HEK293 (cell line): ENCODE data around the gene KIAA1671.
A peak's percentile ranks its signal among the peaks of the same experiment; 100 is the strongest.

Source experiments
- CTCF ChIA-PET: fragments of 350-600 bp; formaldehyde crosslinking; extraction: SDS; loops from one replicate; lab custom pipeline; 2021; ENCODE audit warnings: antibody characterized with exemption; lab: Yijun Ruan, JAX
- POLR2A ChIA-PET: fragments of 300-600 bp; formaldehyde crosslinking; extraction: SDS; loops from one replicate; lab custom pipeline; 2020; ENCODE audit warnings: antibody characterized with exemption, inconsistent platforms; lab: Yijun Ruan, JAX
- H3K27ac ChIP-seq: fragments of 200-500 bp; sonication (Bioruptor generic); 2 replicates; pipeline ENCODE4 v1.5.1; 2014; ENCODE audit warnings: low read depth, low read length, control low read depth, inconsistent platforms; ENCODE audit errors: extremely low read depth
- H3K36me3 ChIP-seq, 2 experiments: fragments of 200-500 bp in 1 of 2; sonication (Bioruptor generic) in 1 of 2; 1 replicate in 1 of 2; 2 replicates in 1 of 2; pipeline ENCODE4 v1.5.1; 2014 to 2017; ENCODE audit warnings: inconsistent platforms in 2 of 2, low read length in 2 of 2; ENCODE audit not compliant: control insufficient read depth in 2 of 2, insufficient read depth in 1 of 2
- H3K4me1 ChIP-seq: fragments of 200-500 bp; sonication (Bioruptor generic); 2 replicates; pipeline ENCODE4 v1.5.1; 2014; ENCODE audit warnings: mild to moderate bottlenecking, low read length, inconsistent platforms; ENCODE audit not compliant: control insufficient read depth, insufficient read depth
- H3K4me3 ChIP-seq: 2 replicates; pipeline ENCODE4 v1.5.1; 2011; ENCODE audit warnings: low read depth, mild to moderate bottlenecking, control low read depth, low read length, moderate library complexity
- H3K9me3 ChIP-seq: fragments of 200-500 bp; sonication (Bioruptor generic); 2 replicates; pipeline ENCODE4 v1.5.1; 2014; ENCODE audit warnings: low read depth, low read length, inconsistent platforms; ENCODE audit not compliant: control insufficient read depth, insufficient read depth
- KLF9 ChIP-seq: fragments of 450-650 bp; formaldehyde crosslinking; IDR thresholded peaks from 2 replicates; pipeline ENCODE4 v1.5.1; 2016; ENCODE audit warnings: missing biosample characterization, missing genetic modification characterization, low read depth
- OSR2 ChIP-seq: fragments of 450-650 bp; formaldehyde crosslinking; IDR thresholded peaks from 2 replicates; pipeline ENCODE4 v1.5.1; 2016; ENCODE audit warnings: missing biosample characterization, missing genetic modification characterization
- SCRT1 ChIP-seq: fragments of 450-650 bp; formaldehyde crosslinking; IDR thresholded peaks from 2 replicates; pipeline ENCODE4 v1.5.1; 2016; ENCODE audit warnings: missing biosample characterization, missing genetic modification characterization, borderline replicate concordance
- SCRT2 ChIP-seq: fragments of 450-650 bp; formaldehyde crosslinking; IDR thresholded peaks from 2 replicates; pipeline ENCODE4 v1.5.1; 2016; ENCODE audit warnings: missing biosample characterization, missing genetic modification characterization
- ZBTB48 ChIP-seq: fragments of 450-650 bp; formaldehyde crosslinking; IDR thresholded peaks from 2 replicates; pipeline ENCODE4 v1.5.1; 2016; ENCODE audit warnings: missing biosample characterization, missing genetic modification characterization
- ZFP69B ChIP-seq: fragments of 450-650 bp; formaldehyde crosslinking; IDR thresholded peaks from 2 replicates; pipeline ENCODE4 v1.5.1; 2016; ENCODE audit warnings: missing biosample characterization, missing genetic modification characterization
- ZNF10 ChIP-seq: fragments of 450-650 bp; formaldehyde crosslinking; IDR thresholded peaks from 2 replicates; pipeline ENCODE4 v1.5.1; 2017; ENCODE audit warnings: missing biosample characterization, missing genetic modification characterization
- ZNF366 ChIP-seq: fragments of 450-650 bp; formaldehyde crosslinking; conservative IDR thresholded peaks from 2 replicates; pipeline ENCODE4 v1.5.1; 2016; ENCODE audit warnings: missing biosample characterization, missing genetic modification characterization
- ZNF488 ChIP-seq: fragments of 450-650 bp; formaldehyde crosslinking; IDR thresholded peaks from 2 replicates; pipeline ENCODE4 v1.5.1; 2016; ENCODE audit warnings: missing biosample characterization, missing genetic modification characterization
- ZNF501 ChIP-seq: fragments of 450-650 bp; formaldehyde crosslinking; IDR thresholded peaks from 2 replicates; pipeline ENCODE4 v1.5.1; 2016; ENCODE audit warnings: missing biosample characterization, missing genetic modification characterization
- ZNF510 ChIP-seq: fragments of 450-650 bp; formaldehyde crosslinking; IDR thresholded peaks from 2 replicates; pipeline ENCODE4 v1.5.1; 2018; ENCODE audit warnings: mild to moderate bottlenecking, missing genetic modification characterization, missing biosample characterization; ENCODE audit not compliant: insufficient replicate concordance
- ZNF549 ChIP-seq: fragments of 450-650 bp; IDR thresholded peaks from 2 replicates; pipeline ENCODE4 v1.5.1; 2018; ENCODE audit warnings: missing biosample characterization, missing genetic modification characterization, mild to moderate bottlenecking, inconsistent platforms, moderate library complexity
- ZNF623 ChIP-seq: fragments of 450-650 bp; formaldehyde crosslinking; IDR thresholded peaks from 2 replicates; pipeline ENCODE4 v1.5.1; 2016; ENCODE audit warnings: missing biosample characterization, missing genetic modification characterization
- ZNF639 ChIP-seq: fragments of 450-650 bp; formaldehyde crosslinking; IDR thresholded peaks from 2 replicates; pipeline ENCODE4 v1.5.1; 2016; ENCODE audit warnings: missing biosample characterization, missing genetic modification characterization
- ZNF704 ChIP-seq: fragments of 450-650 bp; formaldehyde crosslinking; IDR thresholded peaks from 2 replicates; pipeline ENCODE4 v1.5.1; 2016; ENCODE audit warnings: missing biosample characterization, missing genetic modification characterization
- ZNF768 ChIP-seq: fragments of 450-650 bp; formaldehyde crosslinking; IDR thresholded peaks from 2 replicates; pipeline ENCODE4 v1.5.1; 2018; ENCODE audit warnings: missing biosample characterization, mild to moderate bottlenecking, missing genetic modification characterization
- ZNF830 ChIP-seq: fragments of 450-650 bp; IDR thresholded peaks from 2 replicates; pipeline ENCODE4 v1.5.0; 2018; ENCODE audit warnings: missing biosample characterization, missing genetic modification characterization, low read depth, mild to moderate bottlenecking, moderate library complexity
- ZSCAN16 ChIP-seq: fragments of 450-650 bp; formaldehyde crosslinking; IDR thresholded peaks from 2 replicates; pipeline ENCODE4 v1.5.1; 2016; ENCODE audit warnings: missing biosample characterization, missing genetic modification characterization
- ZSCAN18 ChIP-seq: fragments of 450-650 bp; formaldehyde crosslinking; IDR thresholded peaks from 2 replicates; pipeline ENCODE4 v1.5.1; 2016; ENCODE audit warnings: missing biosample characterization, missing genetic modification characterization

KIAA1671 gene

GRCh38 chr22:25021976-25022711 is 69.6 kb downstream of the KIAA1671 start:
- ChIA-PET CTCF (interaction anchor here (1.2 to 2.1 kb wide), 2 partner anchors 27 to 84 kb away, joined by 6 to 8 read pairs; no protein-coding TSS in a partner anchor), POLR2A (interaction anchor here (1.2 kb wide), 1 partner anchor 69 kb away, joined by 4 read pairs; no protein-coding TSS in a partner anchor)
- H3K27ac ChIP-seq, result no peak overlapping the region
- peaks cover 2% of the 10 kb centered on the region for H3K4me1 ChIP-seq
- no peaks in the 10 kb centered on the region for H3K9me3 ChIP-seq
- peak; percentile 91 for TF ChIP-seq SCRT2
- TF ChIP-seq ZNF488 (tag by site-specific recombination), result no peak
- peak; percentile 78 for TF ChIP-seq SCRT1 (tag by site-specific recombination)
- TF ChIP-seq KLF9 (tag by site-specific recombination), result no peak
- TF ChIP-seq ZNF639, result no peak
- TF ChIP-seq ZFP69B (tag by site-specific recombination), result no peak
- no peak for TF ChIP-seq ZBTB48 (tag by site-specific recombination)
- no peak for TF ChIP-seq ZNF10 (tag by site-specific recombination)
- H3K4me3 ChIP-seq, result no peak overlapping the region
- no peaks in the 10 kb centered on the region for H3K36me3 ChIP-seq

- ChIA-PET POLR2A (no interaction called here), CTCF (no interaction called here)
- Histone ChIP-seq H3K4me1 (peaks cover 2% of the 10 kb centered on the region), H3K4me3 (no peak overlapping the region), H3K9me3 (no peaks in the 10 kb centered on the region), H3K27ac (no peak overlapping the region), H3K36me3 (peaks cover 0 to 2% of the 10 kb centered on the region in 2 experiments; a peak in 1 of 3 replicates)
- no peak for TF ChIP-seq ZNF768 (tag by site-specific recombination)
- TF ChIP-seq ZNF366 (tag by site-specific recombination), result no peak
- TF ChIP-seq ZNF501 (tag by site-specific recombination), result no peak
- no peak for TF ChIP-seq ZNF704 (tag by site-specific recombination)
- TF ChIP-seq ZSCAN18 (tag by site-specific recombination), result no peak
Measured at GRCh38 chr22:25023879-25024278, 71.4 kb downstream of the KIAA1671 start.

- TF ChIP-seq OSR2 (tag by site-specific recombination), result peak; percentile 72
- no peak for TF ChIP-seq ZNF510 (tag by site-specific recombination)
- no peak for TF ChIP-seq ZNF830
- peak; percentile 94 for TF ChIP-seq ZNF623
- TF ChIP-seq ZNF549 (tag by site-specific recombination), result no peak
- TF ChIP-seq ZSCAN16 (tag by site-specific recombination), result peak; percentile 52
- POLR2A ChIA-PET, result interaction anchor here (0.7 kb wide), 1 partner anchor 65 kb away, joined by 4 read pairs; no protein-coding TSS in a partner anchor
- no peak overlapping the region for H3K4me3 ChIP-seq
- H3K9me3 ChIP-seq, result no peaks in the 10 kb centered on the region
- CTCF ChIA-PET, result no interaction called here
- peaks cover 0 to 13% of the 10 kb centered on the region in 2 experiments; a peak in 1 of 3 replicates for H3K36me3 ChIP-seq
- H3K27ac ChIP-seq, result no peak overlapping the region
- H3K4me1 ChIP-seq, result peaks cover 2% of the 10 kb centered on the region
Measured at GRCh38 chr22:25024895-25025294, 72.4 kb downstream of the KIAA1671 start.
